Activated naive CD4-positive, alpha-beta T cell treated with anti-CD3 and anti-CD28 coated beads for 36 hours (primary cell): ENCODE results near the gene IRF3. TPM values are rescaled to one million over a fixed set of nuclear protein-coding genes. Genes with fewer than 3 reads are reported as not detected.

Source experiments
- CTCF ChIA-PET: fragments of 350-600 bp; sonication (Branson Sonifier 250); formaldehyde crosslinking; loops from one replicate; lab custom pipeline; 2021; ENCODE audit warnings: antibody characterized with exemption; lab: Charles Lee
- DNase-seq: peaks from one replicate; pipeline ENCODE4 v3.0.0-alpha.2; 2020
- H3K27ac Mint-ChIP-seq: one replicate; pipeline ENCODE4 v1.8.0; 2021; ENCODE audit warnings: mild to moderate bottlenecking, mixed read lengths
- H3K27me3 Mint-ChIP-seq: one replicate; pipeline ENCODE4 v1.8.0; 2021; ENCODE audit warnings: low read depth, mixed read lengths
- H3K36me3 Mint-ChIP-seq: one replicate; pipeline ENCODE4 v1.8.0; 2021; ENCODE audit warnings: low read depth, mixed read lengths
- H3K4me1 Mint-ChIP-seq: one replicate; pipeline ENCODE4 v1.8.0; 2021; ENCODE audit warnings: low read depth, mixed read lengths
- H3K4me3 Mint-ChIP-seq: one replicate; pipeline ENCODE4 v1.8.0; 2021; ENCODE audit warnings: mild to moderate bottlenecking, moderate library complexity, mixed read lengths
- H3K9me3 Mint-ChIP-seq: one replicate; pipeline ENCODE4 v1.8.0; 2021; ENCODE audit warnings: mixed read lengths
- intact Hi-C: fragments of 100-400 bp; cut with micrococcal nuclease; formaldehyde crosslinking; loops from one replicate; pipeline ENCODE4 v1.15.1; 2023
- total RNA-seq, 2 experiments: library from RNA; stranded (reverse); gene quantifications; one replicate each; pipeline ENCODE4 v1.2.3, GENCODE V29; 2021

IRF3 gene, protein sequence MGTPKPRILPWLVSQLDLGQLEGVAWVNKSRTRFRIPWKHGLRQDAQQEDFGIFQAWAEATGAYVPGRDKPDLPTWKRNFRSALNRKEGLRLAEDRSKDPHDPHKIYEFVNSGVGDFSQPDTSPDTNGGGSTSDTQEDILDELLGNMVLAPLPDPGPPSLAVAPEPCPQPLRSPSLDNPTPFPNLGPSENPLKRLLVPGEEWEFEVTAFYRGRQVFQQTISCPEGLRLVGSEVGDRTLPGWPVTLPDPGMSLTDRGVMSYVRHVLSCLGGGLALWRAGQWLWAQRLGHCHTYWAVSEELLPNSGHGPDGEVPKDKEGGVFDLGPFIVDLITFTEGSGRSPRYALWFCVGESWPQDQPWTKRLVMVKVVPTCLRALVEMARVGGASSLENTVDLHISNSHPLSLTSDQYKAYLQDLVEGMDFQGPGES
- 10 to 100 TPM; 85.2 to 97.8 TPM for total RNA-seq

DNA sequence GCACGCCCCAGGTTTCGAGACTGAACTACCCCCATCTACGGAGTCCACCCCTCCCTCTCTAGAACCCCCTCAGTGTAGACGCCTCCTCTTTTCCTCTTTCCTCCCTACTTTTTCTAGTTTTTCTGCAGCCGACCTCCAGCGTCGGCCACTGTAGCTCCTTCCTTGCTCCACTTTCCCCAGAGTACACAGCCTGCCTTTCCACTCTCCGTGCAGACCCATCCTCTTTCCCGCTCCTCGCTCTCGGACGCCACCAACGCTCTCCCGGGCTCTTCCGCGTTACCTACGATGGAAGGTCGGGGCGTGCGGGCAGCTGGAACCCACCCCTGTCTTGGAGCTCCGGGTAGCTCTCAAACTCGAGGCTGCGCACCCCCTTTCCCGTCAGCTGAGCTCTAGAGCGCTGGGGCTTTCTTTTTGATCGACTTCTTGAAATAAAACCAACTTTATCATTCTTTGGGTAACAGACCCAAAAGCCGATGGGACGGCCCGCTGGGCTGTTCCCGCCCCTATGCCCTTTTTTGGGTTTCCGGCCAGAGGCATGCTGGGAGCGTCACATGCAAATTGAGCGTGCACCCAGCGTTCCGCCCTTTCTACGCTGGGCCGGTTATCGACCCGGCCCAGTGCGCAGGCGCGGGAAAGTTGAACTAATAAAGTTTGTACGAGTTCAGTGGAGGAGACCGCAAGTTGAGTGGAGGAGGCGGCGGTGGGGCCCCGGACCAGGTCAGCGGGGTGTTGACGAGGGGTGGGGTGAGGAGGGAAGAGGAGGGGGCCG is at the start of gene IRF3, which contains the start of gene BCL2L12:
Gene IRF3 (minus strand): TSS at position 507 of the 769 bp plus-strand sequence. CDS start 1,019 bp downstream, outside the sequence.
Gene BCL2L12 (plus strand): TSS at position 583 of the 769 bp plus-strand sequence. CDS start 760 bp downstream, outside the sequence.
- intact Hi-C loops: loop anchor here (1.0 kb wide), 4 partner anchors 11 to 211 kb away; partner anchors contain the start of gene RRAS
- CTCF ChIA-PET: interaction anchor here (0.6 to 2.2 kb wide), 4 partner anchors 10 to 86 kb away, joined by 3 to 7 read pairs (median 4); no protein-coding TSS in a partner anchor
- DNase-seq: peak; percentile 100
- peaks cover 35% of the 10 kb centered on the region for H3K4me1 Mint-ChIP-seq
- H3K27me3 Mint-ChIP-seq: no peaks in the 10 kb centered on the region
- H3K4me3 Mint-ChIP-seq: peak within 1 kb of the TSS; percentile 98
- H3K27ac Mint-ChIP-seq: peak within 1 kb of the TSS; percentile 93
- H3K9me3 Mint-ChIP-seq: no peaks in the 10 kb centered on the region
- peaks cover 20% of the 10 kb centered on the region for H3K36me3 Mint-ChIP-seq

DNA sequence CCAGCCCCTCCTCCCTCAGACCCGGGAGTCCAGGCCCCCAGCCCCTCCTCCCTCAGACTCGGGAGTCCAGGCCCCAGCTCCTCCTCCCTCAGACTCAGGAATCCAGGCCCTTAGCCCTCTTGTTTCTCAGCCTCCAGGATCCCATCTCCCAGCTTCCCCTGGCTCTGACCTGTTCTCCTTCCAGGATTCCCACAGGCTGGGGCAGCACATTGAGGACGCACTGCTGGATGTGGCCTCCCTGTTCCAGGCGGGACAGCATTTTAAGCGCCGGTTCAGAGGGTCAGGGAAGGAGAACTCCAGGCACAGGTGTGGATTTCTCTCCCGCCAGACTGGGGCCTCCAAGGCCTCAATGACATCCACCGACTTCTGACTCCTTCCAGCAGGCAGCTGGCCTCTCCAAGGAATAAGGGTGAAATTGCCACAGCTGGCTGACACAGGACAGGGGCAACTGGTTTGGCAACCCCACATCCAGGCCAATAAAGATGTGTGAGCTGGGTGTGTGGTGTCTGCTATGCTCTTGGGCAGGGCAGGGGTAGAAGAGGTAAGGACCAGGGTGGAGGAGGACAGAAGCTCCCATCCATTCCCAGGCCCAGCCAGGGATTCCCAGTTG is 47.7 kb upstream of the IRF3 start:
- no peaks in the 10 kb centered on the region for H3K27me3 Mint-ChIP-seq
- CTCF ChIA-PET: interaction anchor here (1.1 kb wide), 1 partner anchor 17 kb away, joined by 4 read pairs; no protein-coding TSS in a partner anchor
- peaks cover 12% of the 10 kb centered on the region for H3K4me1 Mint-ChIP-seq
- H3K4me3 Mint-ChIP-seq: no peak overlapping the region
- no peaks in the 10 kb centered on the region for H3K9me3 Mint-ChIP-seq
- no peak for DNase-seq
- no peaks in the 10 kb centered on the region for H3K36me3 Mint-ChIP-seq
- intact Hi-C loops: no loop called here
- H3K27ac Mint-ChIP-seq: no peak overlapping the region

DNA sequence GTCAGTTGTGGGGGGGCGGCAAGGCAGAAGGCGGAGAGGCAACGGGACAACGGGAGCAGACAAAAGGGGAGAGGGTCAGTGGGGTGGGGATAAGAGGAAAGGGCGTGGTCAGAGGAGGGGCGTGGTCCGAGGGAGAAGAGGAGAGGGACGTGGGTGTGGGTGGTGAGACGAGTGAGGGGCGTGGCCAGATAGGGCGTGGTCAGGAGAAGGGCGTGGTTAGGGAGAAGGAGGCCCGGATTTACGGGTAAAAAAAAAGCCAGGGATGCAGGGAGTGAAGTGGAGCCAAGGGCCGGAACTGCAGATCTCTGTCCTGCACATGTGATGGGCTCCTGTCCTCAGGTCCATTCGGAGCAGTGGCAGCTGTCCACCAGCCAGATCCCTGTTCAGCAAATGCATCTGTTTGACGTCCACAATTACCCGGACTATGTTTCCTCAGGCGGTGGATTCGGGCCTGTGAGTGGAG is 46.8 kb upstream of the IRF3 start:
- no peak for DNase-seq
- intact Hi-C loops: no loop called here
- Mint-ChIP-seq H3K36me3 (no peaks in the 10 kb centered on the region), H3K4me3 (no peak overlapping the region), H3K27ac (no peak overlapping the region), H3K9me3 (no peaks in the 10 kb centered on the region), H3K27me3 (no peaks in the 10 kb centered on the region), H3K4me1 (peaks cover 6% of the 10 kb centered on the region)
- CTCF ChIA-PET: no interaction called here

DNA sequence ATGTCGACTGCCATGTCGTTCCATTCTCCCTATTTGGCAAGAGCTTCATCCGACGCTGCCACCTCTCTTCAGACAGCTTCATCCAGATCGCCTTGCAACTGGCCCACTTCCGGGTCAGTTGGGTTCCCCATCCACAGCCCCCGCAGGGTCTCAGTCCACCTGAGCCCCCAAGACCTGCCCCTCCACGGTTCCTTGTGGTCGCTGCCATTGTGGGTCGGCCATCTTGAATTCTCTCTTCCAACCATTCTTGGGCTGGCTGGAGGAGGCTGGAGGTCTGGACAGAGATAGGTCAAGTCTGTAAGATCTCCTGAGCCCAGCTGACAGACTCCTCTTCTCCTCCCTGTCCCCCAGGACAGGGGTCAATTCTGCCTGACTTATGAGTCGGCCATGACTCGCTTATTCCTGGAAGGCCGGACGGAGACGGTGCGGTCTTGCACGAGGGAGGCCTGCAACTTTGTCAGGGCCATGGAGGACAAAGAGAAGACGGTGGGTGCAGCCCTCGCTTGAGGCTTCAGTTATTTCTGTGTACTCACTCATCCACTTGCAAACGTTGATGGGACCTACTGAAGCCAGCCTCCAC is 44.8 kb upstream of the IRF3 start:
- Mint-ChIP-seq H3K9me3 (no peaks in the 10 kb centered on the region), H3K27ac (no peak overlapping the region), H3K4me1 (no peaks in the 10 kb centered on the region), H3K27me3 (no peaks in the 10 kb centered on the region), H3K4me3 (no peak overlapping the region), H3K36me3 (no peaks in the 10 kb centered on the region)
- intact Hi-C loops: no loop called here
- no peak for DNase-seq
- CTCF ChIA-PET: no interaction called here

DNA sequence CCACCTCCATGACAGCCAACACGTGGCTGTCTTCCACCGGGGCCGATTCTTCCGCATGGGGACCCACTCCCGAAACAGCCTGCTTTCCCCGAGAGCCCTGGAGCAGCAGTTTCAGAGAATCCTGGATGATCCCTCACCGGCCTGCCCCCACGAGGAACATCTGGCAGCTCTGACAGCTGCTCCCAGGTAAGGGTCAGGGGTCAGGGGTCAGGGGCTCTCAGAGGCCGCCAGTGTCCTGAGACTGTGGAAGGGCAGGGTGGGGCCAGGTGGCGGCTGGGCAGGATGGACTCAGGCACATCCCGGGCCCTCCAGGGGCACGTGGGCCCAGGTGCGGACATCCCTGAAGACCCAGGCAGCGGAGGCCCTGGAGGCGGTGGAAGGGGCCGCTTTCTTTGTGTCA is 40.3 kb upstream of the IRF3 start:
- H3K4me1 Mint-ChIP-seq: no peaks in the 10 kb centered on the region
- H3K27me3 Mint-ChIP-seq: no peaks in the 10 kb centered on the region
- intact Hi-C loops: no loop called here
- DNase-seq: no peak
- no peaks in the 10 kb centered on the region for H3K36me3 Mint-ChIP-seq
- no peaks in the 10 kb centered on the region for H3K9me3 Mint-ChIP-seq
- no peak overlapping the region for H3K4me3 Mint-ChIP-seq
- no peak overlapping the region for H3K27ac Mint-ChIP-seq
- CTCF ChIA-PET: no interaction called here

DNA sequence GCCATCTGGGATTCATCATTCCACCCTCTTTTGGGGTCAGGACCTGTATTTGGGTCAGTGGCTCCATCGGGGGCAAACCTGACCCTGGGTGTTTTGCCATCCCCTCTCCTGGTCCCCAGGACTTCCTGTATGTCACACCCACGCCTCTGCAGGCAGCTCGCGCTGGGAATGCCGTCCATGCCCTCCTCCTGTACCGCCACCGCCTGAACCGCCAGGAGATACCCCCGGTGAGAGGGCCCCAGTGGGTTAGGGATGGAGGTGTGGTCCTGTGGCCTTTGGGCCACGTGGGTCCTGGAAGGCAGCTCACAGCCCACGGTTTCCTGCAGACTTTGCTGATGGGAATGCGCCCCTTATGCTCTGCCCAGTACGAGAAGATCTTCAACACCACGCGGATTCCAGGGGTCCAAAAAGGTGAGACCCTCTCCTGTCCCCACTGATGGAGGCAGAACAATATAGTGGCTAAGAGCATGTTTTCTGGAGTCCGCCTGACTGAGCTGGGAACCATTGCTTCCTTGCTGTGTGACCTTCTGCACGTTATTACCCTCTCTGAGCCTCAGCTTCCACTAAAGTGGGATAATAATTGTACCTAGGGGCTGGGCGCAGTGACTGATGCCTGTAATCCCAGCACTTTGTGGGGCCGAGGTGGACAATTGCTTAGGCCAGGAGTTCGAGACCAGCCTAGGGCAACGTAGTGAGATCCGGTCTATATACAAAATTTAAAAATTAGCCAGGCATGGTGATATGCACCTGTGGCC is 39.4 kb upstream of the IRF3 start:
- CTCF ChIA-PET: interaction anchor here (1.6 kb wide), 1 partner anchor 13 kb away, joined by 6 read pairs; no protein-coding TSS in a partner anchor
- no peak for DNase-seq
- H3K36me3 Mint-ChIP-seq: no peaks in the 10 kb centered on the region
- no peak overlapping the region for H3K27ac Mint-ChIP-seq
- intact Hi-C loops: no loop called here
- no peak overlapping the region for H3K4me3 Mint-ChIP-seq
- no peaks in the 10 kb centered on the region for H3K4me1 Mint-ChIP-seq
- H3K9me3 Mint-ChIP-seq: no peaks in the 10 kb centered on the region
- no peaks in the 10 kb centered on the region for H3K27me3 Mint-ChIP-seq

DNA sequence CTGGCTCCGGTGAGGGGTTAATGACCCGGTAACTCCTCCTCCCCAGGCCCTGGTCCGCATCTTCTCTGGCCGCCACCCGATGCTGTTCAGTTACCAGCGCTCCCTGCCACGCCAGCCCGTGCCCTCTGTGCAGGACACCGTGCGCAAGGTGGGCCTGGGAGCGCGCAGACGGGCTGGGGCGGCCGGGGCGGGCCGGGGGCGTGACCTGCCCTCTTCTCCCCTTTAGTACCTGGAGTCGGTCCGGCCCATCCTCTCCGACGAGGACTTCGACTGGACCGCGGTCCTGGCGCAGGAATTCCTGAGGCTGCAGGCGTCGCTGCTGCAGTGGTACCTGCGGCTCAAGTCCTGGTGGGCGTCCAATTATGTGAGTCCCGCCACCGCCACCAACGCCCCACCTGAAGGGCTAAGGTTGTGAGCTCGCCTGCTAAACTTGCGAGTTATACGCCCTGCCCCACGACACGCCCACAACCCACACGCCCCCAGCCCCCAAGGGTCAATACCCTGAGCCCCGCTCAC is 35.7 kb upstream of the IRF3 start:
- no peaks in the 10 kb centered on the region for H3K27me3 Mint-ChIP-seq
- H3K9me3 Mint-ChIP-seq: no peaks in the 10 kb centered on the region
- H3K4me1 Mint-ChIP-seq: no peaks in the 10 kb centered on the region
- no peak for DNase-seq
- CTCF ChIA-PET: no interaction called here
- no peak overlapping the region for H3K27ac Mint-ChIP-seq
- H3K4me3 Mint-ChIP-seq: no peak overlapping the region
- intact Hi-C loops: no loop called here
- no peaks in the 10 kb centered on the region for H3K36me3 Mint-ChIP-seq

DNA sequence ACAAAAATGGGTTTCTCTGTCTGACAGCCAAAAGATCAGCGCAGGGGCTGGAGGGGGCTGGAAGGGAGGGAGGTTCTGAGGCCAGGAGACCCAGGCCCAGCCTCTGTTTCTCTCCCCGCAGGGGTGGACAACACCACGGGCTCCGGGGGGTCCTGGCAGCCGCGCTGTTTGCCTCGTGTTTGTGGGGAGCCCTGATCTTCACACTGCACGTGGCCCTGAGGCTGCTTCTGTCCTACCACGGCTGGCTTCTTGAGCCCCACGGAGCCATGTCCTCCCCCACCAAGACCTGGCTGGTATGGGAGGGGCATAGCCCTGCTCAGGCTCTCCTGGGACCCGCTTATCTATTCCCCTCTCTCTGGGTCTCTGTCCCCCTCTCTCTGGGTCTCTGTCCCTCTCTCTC is 34.9 kb upstream of the IRF3 start:
- no peaks in the 10 kb centered on the region for H3K9me3 Mint-ChIP-seq
- no peaks in the 10 kb centered on the region for H3K4me1 Mint-ChIP-seq
- H3K36me3 Mint-ChIP-seq: no peaks in the 10 kb centered on the region
- no peaks in the 10 kb centered on the region for H3K27me3 Mint-ChIP-seq
- no peak overlapping the region for H3K27ac Mint-ChIP-seq
- H3K4me3 Mint-ChIP-seq: no peak overlapping the region
- intact Hi-C loops: no loop called here
- CTCF ChIA-PET: no interaction called here
- no peak for DNase-seq

DNA sequence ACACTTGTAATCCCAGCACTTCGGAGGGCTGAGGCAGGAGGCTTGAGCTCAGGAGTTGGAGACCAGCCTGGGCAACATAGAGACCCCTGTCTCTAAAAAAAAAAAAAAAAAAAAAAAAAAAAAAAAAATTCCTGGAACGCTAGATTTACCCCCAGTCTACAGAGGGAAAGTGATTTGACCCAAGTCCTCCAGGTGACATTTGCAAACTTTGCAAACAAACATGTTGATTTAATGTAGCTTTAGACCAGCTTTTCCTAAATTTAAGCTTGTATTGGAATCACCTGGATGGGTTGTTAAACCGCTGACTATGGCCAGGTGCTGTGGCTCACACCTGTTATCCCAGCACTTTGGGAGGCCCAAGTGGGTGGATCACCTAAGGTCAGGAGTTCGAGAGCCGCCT is 33.7 kb upstream of the IRF3 start:
- intact Hi-C loops: no loop called here
- Mint-ChIP-seq H3K27me3 (no peaks in the 10 kb centered on the region), H3K4me3 (no peak overlapping the region), H3K9me3 (no peaks in the 10 kb centered on the region), H3K4me1 (no peaks in the 10 kb centered on the region), H3K36me3 (no peaks in the 10 kb centered on the region), H3K27ac (no peak overlapping the region)
- CTCF ChIA-PET: interaction anchor here (1.7 kb wide), 1 partner anchor 18 kb away, joined by 4 read pairs; no protein-coding TSS in a partner anchor
- DNase-seq: no peak

DNA sequence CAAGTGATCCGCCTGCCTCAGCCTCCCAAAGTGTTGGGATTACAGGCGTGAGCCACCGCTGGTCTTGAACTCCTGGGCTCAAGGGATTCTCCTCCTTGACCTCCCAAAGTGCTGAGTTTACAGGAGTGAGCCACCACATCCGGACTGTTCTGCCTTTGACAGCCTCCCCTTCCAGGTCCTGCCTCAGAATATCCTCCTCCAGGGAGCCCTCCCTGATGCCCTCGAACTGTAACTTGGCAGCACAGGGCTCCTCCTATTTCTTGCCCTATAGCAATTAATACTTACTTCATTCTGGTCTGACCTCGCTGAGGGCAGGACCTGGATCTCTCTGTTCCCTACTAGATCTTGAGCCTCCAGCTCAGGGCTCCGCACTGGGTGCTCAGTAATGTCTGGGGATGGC is 31.2 kb upstream of the IRF3 start:
- no peak for DNase-seq
- intact Hi-C loops: no loop called here
- CTCF ChIA-PET: interaction anchor here (0.7 to 1.4 kb wide), 3 partner anchors 16 to 24 kb away, joined by 3 to 4 read pairs (median 3); no protein-coding TSS in a partner anchor
- peaks cover 4% of the 10 kb centered on the region for H3K27me3 Mint-ChIP-seq
- no peak overlapping the region for H3K4me3 Mint-ChIP-seq
- no peaks in the 10 kb centered on the region for H3K4me1 Mint-ChIP-seq
- no peaks in the 10 kb centered on the region for H3K9me3 Mint-ChIP-seq
- no peak overlapping the region for H3K27ac Mint-ChIP-seq
- no peaks in the 10 kb centered on the region for H3K36me3 Mint-ChIP-seq

DNA sequence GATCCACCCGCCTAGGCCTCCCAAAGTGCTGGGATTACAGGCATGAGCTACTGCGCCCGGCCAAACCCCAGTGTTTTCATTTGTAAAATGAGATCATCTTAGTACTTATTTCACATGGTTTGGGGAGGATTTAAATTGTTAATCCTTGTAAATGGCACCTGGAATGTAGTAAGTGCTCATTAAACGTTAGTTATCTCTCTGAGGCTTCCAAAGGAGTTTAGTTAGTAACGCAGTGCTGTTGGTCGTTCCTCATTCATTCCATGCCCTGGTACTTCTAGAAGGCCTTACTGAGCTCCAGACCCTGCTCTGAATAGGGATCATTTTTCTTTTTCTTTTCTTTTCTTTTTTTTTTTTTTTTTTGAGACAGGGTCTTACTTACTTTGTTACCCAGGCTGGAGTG is 30.5 kb upstream of the IRF3 start:
- DNase-seq: no peak
- Mint-ChIP-seq H3K36me3 (no peaks in the 10 kb centered on the region), H3K27ac (no peak overlapping the region), H3K4me1 (peaks cover 4% of the 10 kb centered on the region), H3K4me3 (no peak overlapping the region), H3K27me3 (peaks cover 4% of the 10 kb centered on the region), H3K9me3 (no peaks in the 10 kb centered on the region)
- CTCF ChIA-PET: interaction anchor here (0.7 to 1.4 kb wide), 5 partner anchors 17 to 23 kb away, joined by 3 to 4 read pairs (median 3); partner anchors contain the start of gene PRMT1
- intact Hi-C loops: no loop called here
